Activated CD4-positive, alpha-beta T cell treated with anti-CD3 and anti-CD28 coated beads, Interleukin-10, Interleukin-2, amounts not matched to agents 100 ng/mL and 50 ng/mL, durations not matched to agents 16 hours and 8 hours (primary cell): ENCODE measurements around the gene FMC1.
"Not testable (repeated sequence)": the region's sequence is repeated elsewhere in the genome, so short reads cannot be mapped to it uniquely, and the experiment has no call there.

Source experiments
- DNase-seq: peaks from one replicate; pipeline ENCODE4 v3.0.0-alpha.2; 2020

Gene FMC1, protein sequence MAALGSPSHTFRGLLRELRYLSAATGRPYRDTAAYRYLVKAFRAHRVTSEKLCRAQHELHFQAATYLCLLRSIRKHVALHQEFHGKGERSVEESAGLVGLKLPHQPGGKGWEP

DNA sequence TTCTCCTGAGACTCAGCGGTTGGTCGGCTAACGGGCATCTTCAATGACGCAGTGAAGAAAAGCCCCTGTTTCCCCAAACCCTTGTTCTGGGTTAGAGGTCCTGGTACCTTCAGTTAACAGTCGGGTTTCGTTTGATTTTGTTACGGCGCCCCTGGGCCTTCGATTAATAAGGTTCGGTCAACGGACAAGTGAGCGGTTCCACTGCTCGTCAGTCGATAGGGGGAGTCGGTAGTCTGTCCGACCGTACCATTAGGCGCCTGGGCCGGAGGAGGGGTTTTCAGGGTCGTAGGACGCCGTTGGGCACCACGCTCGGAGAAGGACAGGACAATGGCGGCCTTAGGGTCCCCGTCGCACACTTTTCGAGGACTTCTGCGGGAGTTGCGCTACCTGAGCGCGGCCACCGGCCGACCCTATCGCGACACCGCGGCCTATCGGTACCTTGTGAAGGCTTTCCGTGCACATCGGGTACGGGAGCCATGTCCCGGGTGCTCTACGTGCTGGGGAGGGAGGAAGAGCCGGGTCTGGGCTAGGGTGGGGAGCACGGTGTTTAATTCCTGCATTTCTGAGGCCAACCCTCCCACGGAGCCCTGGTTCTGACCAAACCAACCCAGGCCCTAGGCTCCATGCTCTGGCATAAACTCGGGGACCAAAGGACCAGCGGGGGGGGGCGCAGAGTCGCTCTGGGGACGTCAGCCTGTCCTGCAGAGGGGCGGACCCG, at the start of gene FMC1:
TSS of gene FMC1 (plus strand) at position 280 of the 718 bp plus-strand sequence. CDS start at position 328, 48 bp downstream.
- DNase-seq = peak; percentile 95

DNA sequence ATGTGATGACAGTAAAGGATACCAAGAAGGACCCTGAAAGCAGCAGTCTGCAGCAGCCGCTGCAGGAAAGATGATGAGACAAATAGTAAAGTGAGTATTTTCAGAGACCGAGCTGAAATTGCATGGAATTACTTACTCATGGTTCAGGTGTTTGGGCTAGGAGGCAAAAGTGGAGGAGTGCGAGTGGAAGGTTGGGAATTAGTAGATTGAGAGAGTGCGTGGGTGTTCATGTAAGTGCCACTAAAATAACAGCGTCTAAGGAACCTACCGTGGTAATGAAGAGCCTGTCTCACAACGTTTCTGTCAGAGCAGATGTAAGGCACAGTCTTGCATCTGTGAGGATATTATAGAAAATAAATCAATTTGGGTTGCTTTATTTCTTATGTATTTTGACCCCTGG, 48.3 kb upstream of the FMC1 start:
- DNase-seq = no peak

DNA sequence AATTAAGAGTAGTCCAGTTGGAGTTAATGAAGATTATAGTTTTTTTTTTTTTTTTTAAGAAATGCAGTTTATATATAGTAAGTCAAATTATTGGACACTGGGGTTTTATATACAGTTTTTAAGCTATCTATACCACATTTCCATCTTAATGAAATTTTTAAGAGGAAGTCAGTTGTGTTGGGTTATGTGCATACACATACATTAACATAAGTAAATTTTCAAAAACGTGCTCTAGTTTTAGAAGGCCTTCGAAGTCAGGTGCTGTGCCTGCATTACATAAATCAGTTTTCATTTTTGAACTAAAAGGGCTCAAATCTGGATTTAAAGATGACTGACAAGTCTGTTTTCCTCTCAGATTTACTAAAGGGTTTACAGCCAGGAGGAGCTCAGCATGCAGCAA, 47.6 kb upstream of the FMC1 start:
- DNase-seq = no peak

DNA sequence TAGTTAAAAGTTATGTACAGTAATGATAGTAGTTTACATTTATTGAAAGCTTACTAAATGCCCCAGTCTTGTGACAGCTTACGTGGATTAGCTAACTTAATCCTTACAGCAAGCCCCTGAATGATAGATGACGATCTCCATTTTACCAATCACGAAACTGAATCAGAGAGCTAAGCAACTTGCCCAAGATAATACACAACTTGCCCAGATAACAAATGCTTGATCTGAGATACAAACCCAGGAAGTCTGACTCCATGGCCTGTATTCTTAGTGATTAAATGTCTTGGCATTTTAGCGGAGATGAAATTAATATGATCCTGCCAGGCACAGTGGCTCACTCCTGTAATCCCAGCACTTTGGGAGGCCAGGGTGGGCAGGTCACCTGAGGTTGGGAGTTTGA, 46.9 kb upstream of the FMC1 start:
- no peak for DNase-seq

DNA sequence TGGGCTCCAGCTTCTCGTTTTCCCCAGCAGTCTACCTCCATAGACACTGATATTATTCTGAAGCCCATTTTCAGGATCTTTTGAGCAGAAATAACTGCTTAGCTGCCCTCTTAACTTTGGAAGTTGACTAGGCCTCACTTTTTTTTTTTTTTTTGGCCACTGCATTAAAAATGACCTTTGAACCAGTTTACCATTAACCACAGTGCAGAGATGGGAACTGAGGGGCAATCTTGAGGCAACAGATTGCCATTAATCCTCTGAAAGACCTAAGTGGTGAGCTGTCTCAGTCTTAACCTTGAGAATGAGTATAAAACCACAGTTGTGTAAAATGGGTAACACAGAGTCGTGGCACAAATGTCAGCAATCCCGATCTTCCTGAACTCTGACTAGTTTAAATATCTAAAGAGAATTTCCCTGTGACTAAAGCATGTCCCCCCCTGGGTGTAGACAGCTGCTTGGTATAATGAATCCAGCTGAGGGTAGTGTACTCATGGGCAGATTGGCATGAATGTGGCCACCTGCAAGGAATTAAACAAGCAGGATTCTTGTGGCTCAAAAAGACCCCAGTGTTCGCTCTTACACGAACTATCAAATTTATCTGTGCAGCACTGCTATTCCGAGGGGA, 46.1 kb upstream of the FMC1 start:
- DNase-seq = no peak

DNA sequence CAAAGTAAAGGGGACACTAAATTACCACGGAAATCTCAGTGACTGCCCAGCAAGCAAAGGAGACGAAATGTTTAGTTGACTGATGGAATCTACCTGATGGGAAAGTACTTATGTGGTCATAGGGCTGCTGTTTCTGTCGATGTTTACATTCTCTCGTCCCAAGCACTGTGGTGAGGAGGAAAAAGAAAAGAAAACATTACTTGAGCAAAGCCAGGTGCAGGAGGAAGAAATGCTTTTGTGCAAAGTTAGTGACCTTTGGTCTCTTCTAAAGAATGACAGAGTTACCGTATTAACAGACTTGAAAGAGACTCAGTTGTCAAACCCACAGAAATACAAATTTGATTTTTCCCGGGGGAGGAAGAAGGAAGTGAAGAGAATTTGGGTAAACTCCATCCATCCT, 43.3 kb upstream of the FMC1 start:
- DNase-seq = no peak

DNA sequence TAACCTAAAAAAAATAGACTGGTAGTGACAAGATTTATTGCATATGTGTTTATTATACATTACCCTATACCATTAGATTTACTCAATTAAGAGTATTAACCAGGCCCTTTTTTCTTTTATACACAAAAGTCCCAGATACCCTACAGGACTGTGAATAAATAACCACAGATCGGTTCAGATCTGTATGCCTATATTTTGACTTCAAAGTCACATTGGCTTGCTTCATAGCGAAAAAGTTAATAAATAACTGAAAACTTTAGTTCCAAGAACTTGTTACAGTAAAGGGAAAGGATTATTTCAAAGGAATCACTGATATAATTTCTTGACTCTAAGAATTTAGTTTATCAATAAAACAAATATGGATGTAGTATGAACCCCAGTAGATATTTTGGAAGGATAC, 41.8 kb upstream of the FMC1 start:
- no peak for DNase-seq

DNA sequence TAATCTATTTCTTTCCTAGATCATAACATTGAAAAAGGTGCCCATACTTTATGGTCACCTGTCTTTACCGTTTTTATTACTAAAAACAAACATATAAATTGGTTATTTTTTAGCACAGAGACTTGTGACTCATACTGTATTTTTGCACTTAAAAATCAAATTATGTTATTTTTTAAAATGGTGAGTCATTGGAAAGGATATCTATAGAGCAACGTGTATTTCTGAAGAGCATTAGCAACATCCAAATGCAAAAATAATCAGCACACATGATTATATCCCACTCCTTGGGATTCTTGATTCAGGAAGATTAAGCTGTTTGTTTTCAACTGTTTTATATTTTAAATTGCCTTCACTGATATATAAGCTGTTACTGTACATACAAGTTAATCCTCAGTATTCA, 40.7 kb upstream of the FMC1 start:
- DNase-seq = no peak

DNA sequence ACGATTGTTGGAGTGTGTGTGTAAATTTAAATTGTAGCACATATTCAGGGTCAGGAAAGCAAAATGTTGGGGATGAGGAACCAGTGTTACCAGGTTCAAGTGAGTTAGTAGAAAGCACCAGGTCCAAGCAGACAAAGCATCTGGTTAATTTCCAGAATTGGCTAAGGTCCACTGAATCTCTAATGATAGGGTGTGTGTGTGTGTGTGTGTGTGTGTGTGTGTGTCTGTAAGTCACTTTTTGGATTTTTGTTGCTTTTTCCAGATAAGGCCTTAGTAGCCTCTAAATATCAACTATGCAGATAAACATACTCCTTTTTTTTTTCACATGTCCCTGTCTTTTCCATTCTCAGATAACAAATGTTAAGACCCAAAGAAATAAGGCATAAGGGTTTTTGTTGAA, 36.6 kb upstream of the FMC1 start:
- DNase-seq = no peak

DNA sequence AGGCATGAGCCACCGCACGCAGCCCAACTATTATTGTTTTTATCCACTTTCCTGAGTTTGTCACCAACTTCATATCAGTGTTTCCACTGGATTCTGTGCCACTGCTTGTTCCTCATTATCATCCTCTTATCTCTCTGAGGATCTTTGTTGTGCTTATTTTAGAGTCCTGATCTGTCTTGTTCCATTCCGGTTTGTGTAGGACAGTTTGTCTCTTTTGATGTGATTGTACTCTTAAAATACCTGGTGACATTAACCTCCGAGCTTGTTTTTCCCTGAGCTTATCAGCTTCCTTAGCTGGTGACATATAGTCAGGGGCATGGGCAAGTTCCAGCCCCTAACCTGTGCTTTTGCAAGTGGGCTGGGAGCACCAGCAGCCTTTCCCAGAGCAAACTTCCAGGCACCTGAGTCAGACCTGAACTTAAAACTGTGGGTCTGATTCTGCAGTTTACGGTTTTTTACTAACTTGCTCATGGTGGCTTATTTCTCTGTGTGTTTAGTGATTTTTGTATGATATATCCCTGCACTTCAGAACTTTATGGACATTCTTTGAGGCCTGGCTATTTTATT, 23.1 kb upstream of the FMC1 start:
- no peak for DNase-seq

DNA sequence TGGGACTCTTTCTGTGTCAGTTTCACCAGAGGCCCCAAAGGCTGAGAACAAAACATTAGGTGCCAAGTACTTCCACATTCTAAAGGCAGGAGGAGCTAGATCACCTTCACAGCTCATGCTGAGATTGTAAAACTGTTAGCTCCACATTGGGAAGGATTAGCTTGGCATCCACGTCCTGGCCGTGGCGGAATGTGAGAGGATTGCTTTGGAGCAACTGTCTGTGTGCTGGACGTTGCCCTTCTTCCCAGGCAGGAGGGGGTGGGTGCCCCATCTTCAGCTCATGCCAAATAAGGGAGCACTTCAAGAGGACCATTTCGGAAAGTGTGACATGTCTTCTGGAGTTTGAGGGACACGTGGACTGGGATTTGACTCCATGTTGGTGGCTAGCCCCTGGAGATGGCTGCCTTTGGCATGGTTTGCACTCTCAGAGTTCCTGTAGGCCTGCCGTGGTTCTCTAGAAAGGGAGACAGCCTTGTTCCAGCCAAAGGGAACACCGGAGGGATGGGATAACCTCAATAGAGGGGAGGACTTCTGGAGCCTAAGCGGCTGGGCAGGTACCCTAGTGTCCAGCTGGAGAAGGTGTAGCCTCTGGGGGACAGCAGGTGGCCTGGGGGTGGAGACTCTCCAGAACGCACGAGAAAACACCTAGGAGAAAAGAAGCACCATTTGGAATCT, 19.9 kb upstream of the FMC1 start:
- DNase-seq = no peak

DNA sequence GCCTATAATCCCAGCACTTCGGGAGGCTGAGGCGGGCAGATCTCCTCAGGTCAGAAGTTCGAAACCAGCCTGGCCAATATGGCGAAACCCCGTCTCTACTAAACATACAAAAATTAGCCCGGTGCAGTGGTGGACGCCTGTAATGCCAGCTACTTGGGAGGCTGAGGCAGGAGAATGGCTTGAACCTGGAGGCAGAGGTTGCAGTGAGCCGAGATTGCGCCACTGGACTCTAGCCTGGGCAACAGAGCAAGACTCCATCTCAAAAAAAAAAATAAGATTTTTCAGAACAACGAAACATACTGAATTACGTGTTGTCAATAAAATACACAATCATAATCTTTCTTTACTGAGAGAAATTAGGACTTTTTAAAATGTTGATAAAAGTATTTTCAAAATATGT, 16.4 kb upstream of the FMC1 start:
- DNase-seq = not testable (repeated sequence)

DNA sequence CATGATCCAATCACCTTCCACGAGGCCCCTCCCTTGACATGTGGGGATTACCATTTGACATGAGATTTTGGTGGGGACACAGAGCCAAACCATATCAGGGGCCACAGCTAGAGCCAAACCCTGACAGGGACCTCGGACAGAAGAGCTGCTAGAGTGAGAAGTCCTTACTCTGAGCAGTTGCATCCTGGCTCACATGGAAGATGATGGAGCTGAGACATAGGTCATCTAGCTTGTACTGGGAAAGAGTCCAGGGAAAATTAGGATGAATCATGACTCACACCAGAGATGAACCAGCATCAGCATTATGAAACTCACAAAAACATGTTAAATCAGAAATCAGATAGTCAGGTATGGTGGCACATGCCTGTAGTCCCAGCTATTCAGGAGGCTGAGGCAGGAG, 12.8 kb upstream of the FMC1 start:
- DNase-seq = no peak

DNA sequence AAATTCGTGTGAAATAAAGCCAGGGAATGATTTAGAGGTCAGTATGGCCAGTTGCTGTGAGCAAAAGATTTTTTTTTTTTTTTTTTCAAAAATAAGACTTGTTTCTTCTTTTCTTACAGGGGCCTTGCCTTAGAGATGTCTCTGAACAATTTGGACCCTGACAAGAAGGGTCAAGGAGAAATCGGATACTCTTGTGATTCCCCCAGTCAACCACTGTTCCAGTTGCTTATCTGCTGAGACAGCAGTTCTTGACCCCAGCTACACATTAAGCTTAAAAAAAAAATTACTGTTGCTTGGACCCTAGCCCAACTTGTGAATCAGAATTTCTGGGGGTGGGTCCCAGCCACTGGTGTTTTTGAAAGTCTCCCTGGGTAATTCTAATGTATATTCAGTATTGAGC, 12.0 kb upstream of the FMC1 start:
- no peak for DNase-seq

DNA sequence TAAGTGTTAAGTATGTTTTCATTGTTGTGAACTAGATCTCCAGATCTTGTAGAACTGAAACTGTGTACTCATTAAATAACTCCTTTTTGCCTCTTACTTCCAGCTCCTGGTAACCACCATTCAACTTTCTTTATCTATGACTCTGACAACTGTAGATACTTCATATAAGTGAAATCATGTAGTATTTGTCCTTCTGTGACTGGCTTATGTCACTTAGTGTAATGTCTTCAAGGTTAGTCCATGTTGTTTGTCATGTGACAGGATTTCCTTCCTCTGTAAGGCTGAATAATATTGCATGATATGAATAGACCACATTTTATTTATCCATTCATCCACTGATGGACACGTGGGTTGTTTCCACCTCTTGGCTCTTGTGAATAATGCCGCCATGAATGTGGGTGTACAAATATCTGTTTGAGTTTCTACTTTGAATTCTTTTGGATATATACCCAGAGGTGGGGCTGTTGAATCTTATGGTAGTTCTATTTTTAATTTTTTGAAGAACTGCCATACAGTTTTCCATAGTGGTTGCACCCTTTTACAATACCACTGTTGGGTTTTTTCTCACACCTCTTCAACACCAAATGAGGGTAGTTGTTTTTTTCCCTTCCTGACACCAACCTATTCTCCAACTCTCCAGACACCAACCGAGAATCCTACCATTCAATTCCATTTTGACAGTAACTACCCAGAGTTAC, 10.7 kb upstream of the FMC1 start:
- DNase-seq = peak; percentile 18

DNA sequence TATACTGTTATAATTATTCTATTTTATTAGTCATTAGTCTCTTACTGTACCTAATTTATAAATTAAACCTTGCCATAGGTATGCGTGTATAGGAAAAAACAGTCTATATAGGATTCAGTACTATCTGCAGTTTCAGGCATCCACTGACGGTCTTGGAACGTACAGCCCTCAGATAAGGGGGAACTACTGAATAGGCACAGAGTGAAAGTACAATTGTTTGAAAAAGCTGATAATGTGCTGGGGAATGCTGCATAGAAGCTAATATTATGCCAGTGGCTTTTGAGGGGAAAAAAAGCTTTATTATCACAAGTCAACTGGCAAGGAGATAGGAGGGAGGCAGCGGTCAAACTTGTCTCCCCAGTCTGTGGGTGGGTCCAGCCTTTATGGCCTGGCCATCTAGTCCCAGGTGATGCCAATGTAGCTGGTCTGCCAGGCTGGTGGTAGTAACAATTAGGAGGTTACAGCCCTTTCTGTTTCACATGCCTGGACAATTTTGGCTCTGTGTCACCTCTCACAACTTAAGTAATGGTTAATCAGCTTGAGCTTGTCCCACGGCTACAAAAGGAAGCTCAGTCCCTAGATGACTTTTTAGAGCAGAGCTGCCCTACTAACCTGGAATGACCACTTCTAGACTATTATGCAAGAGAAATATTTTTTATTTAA, 8.3 kb upstream of the FMC1 start:
- DNase-seq = no peak

DNA sequence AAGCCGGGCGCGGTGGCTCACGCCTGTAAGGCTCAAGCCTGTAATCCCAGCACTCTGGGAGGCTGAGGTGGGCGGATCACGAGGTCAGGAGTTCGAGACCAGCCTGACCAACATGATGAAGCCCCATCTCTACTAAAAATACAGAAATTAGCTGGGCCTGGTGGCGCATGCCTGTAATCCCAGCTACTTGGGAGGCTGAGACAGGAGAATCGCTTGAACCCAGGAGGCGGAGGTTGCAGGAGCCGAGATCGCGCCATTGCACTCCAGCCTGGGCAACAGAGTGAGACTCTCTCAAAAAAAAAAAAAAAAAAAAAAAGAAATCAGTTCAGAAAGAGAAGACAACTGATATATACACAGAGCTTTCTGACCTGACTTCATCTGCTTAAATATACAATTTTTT, 7.7 kb upstream of the FMC1 start:
- not testable (repeated sequence) for DNase-seq

DNA sequence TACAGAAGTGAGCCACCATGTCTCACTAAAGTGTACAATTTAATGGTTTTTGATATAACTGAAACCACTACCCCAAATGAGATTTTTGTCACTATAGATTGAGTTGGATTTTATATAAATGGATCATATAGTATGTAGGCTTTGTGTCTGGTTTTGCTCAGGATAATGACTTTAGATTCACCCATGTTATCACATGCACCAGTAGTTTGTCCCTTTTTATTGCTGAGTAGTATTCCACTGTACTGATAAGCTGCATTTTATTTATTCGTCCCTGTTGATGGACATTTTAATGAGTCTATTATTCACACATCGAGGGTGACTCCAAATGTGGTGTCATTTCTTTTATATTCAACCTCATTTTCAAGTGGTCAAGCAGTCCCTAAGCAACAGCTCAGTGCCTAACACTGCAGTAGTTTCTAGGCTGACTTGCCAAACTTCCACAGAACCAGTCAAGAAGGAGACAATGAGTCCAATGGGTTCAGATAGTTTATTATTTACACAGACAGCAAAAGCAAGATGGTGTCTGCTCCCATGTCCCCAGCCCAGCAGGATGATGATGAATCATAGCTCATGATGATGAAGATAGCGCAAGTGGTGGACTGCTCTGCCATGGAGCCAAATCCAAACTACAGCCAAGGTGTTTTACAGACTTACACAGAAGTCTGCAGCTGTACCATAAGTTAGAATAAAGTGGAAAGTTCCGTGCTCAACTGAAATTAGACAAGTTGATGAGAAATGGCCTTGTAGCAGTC, 6.6 kb upstream of the FMC1 start:
- no peak for DNase-seq

DNA sequence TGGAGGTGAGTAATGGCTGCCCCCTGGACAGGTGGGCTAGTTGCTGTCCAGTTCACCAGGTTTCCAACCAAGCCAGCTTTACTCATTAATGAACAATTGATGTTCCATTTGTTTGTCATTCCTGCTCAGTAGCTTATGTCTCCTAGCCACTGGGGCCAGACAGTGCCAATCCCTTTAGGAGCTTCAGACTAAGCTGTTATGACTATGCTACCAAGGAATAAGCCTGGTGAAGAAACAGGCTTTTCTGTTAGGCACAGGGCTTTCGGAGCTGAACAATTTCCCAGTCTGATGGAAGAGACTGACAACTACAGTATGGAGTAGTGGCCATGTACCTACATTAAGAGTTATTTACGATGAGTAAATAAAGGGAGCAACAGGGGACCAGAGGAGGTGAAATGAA, 2.1 kb upstream of the FMC1 start:
- DNase-seq = no peak

DNA sequence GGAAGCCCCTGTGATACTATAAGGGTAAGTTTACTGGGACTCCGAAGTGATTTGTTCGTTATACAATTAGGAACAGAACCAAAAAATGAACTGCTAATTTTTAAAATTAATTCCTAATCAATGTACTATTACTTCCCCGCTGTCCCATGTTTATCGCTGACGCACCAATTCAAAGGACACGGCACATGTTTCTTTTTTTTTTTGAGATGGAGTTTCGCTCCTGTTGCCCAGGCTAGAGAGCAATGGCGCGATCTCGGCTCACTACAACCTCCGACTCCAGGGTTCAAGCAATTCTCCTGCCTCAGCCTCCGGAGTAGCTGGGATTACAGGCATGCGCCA, 1.5 kb upstream of the FMC1 start:
- DNase-seq = no peak

DNA sequence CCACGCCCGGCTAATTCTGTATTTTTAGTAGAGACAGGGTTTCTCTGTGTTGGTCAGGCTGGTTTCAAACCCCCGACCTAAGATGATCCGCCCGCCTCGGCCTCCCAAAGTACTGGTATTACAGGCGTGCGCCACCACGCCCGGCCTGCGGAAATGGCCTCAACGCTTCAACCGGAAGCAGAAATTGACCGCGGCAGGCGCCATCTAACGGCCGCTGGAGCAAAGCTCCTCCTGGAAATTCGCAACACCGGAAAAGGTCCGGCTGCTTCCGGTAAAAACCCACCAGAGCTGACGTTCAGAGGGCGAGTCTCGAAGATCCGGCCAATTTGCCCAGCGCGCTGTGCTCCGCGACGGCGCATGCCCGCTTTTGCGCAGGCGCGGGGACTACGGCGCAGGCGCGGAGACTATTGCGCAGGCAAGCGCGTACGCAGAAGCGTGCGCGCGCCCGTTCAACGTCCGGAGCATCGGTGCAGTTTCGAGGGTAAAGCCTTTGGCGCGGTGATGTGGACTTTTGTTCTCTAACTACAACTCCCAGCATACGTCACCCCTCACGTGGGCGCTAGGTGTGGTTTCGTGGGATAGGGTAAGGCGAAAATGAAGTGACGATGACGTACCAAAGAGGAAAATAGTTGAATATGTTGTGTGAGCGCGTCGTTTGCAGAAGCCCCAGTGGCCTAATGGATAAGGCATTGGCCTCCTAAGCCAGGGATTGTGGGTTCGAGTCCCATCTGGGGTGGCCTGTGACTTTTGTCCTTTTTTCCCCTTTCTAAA, 915 bp upstream of the FMC1 start:
- peak; percentile 98 for DNase-seq

DNA sequence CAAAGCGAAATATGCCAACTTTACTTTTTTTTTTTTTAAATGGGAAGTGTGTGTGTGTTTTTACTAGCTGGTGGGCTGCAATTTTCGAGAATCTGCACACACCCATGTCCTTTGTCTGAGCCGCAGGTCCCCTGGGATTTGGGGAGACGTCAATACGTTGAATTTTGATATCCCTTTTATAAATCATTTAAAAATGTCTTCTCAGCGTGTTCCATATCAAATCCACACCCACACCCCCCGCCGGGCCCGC, 404 bp upstream of the FMC1 start:
- DNase-seq = no peak
